ENCODE data around the gene SEC31B.

Gene SEC31B, protein sequence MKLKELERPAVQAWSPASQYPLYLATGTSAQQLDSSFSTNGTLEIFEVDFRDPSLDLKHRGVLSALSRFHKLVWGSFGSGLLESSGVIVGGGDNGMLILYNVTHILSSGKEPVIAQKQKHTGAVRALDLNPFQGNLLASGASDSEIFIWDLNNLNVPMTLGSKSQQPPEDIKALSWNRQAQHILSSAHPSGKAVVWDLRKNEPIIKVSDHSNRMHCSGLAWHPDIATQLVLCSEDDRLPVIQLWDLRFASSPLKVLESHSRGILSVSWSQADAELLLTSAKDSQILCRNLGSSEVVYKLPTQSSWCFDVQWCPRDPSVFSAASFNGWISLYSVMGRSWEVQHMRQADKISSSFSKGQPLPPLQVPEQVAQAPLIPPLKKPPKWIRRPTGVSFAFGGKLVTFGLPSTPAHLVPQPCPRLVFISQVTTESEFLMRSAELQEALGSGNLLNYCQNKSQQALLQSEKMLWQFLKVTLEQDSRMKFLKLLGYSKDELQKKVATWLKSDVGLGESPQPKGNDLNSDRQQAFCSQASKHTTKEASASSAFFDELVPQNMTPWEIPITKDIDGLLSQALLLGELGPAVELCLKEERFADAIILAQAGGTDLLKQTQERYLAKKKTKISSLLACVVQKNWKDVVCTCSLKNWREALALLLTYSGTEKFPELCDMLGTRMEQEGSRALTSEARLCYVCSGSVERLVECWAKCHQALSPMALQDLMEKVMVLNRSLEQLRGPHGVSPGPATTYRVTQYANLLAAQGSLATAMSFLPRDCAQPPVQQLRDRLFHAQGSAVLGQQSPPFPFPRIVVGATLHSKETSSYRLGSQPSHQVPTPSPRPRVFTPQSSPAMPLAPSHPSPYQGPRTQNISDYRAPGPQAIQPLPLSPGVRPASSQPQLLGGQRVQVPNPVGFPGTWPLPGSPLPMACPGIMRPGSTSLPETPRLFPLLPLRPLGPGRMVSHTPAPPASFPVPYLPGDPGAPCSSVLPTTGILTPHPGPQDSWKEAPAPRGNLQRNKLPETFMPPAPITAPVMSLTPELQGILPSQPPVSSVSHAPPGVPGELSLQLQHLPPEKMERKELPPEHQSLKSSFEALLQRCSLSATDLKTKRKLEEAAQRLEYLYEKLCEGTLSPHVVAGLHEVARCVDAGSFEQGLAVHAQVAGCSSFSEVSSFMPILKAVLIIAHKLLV

DNA sequence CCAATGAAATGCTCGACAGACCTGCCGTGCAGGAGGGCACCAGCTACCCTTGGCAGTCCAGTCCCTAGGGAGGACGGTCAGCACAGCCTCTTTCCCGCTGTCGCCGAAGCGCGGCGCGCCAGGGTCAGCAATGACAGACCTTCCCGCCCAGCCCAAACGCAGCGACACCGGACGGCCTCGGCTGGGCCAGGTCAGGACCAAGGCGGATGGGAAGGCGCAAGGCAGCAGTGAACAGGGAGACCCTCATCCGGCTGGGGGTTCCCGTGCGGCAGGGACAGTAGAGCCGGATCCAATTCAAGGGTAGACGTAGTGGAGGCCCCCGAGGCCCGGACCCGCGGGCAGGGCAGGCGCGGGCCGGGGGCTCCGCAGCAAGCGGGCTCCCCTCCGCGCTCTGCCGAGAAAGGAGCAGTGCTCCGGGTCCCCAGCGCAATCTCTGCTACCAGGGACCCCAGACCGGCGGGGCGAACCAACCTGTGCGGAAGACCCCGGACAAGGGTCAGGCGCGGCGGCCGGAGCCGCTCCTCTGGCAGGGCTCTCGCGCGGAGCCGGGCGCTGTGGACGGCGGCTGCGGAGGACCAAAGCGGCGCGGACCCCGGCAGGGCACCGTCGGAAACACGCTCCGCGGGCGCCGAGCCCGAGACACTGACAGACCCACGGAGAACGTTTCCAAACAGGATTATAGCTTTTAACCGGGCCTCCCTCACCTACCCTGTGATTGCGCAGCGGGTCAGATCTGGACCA is at the start of gene SEC31B:
Gene SEC31B, minus strand, starts transcription at position 551 of the 741 bp plus-strand sequence. CDS start 2,909 bp downstream, outside the sequence.
- DNase-seq = no peak

DNA sequence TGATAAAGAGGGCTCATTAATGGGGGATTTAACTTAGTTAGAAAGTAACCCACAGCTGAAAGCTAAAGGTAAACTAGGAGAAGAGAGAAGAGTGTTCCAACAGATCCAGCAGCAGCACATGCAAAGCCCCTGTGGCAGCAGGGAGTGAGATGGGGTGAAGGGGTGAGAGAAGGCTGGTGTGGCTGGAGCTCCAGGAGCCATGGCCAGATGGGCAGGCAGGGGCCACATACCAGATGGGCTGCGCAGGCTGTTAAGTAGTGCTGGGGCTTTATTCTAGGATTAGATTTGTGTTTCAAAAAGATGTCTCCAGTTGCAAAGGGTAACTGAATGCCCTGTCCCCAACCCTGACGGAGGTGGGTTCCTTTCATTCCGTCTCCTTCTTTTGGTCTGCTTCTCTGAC is 49.3 kb upstream of the SEC31B start:
- DNase-seq = no peak

DNA sequence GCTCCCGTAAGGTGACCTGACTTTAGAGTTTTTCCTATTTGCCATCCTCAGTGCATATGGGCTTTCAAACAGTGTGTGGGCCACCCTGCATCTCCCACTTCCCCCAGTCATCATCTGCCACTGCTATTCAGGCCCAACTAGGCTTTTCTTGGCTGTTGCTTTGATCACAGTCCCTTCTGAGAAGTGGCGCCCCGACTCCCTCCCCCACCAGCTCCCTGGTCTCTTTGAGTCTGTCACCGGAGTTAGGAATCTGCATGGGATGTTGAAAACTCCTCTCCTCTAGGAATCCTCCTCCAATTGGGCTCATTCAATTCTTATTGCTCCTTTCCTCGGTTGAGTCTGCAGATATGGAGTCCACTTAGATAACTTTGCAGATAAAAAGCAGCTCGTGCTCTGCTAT is 48.2 kb upstream of the SEC31B start:
- DNase-seq = no peak

DNA sequence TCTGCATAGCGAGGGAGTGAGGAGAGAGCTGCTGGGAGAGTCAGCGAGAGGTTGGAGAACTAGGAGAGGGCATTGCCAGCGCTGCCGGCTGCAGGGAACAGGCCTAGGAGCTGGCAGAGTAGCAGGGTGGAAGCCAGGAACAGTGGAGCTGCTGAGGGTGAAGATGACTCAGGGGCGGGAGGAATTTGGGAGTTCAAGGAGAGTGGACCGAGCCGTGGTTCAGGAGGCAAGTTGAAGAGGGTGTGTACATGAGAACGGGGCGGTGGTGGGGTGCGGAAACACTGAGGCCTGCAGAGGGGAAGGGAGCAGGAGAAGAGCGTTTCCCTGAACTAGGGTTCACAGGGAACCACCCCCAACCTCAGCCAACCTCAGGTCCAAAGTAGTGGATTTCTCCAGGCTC is 47.6 kb upstream of the SEC31B start:
- DNase-seq = no peak

DNA sequence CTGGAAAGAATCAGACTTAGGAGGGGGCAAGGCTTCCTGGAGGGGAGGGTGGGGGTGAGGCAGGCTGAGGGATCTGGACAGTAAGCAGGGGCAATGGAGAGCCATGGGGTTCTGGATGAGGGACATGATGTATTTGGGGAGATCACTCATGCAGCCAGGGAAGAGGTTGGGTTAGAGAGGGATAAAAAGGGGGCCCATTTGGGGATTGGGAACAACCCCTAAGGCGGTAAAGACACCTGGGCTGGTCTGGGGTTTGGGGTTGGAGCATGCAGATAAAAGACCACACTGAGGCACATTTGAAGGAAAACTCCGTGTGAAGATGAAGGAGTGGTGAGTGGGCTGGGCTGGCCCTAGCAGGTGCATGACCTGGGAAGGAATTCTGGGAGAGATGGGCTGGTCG is 46.9 kb upstream of the SEC31B start:
- no peak for DNase-seq

DNA sequence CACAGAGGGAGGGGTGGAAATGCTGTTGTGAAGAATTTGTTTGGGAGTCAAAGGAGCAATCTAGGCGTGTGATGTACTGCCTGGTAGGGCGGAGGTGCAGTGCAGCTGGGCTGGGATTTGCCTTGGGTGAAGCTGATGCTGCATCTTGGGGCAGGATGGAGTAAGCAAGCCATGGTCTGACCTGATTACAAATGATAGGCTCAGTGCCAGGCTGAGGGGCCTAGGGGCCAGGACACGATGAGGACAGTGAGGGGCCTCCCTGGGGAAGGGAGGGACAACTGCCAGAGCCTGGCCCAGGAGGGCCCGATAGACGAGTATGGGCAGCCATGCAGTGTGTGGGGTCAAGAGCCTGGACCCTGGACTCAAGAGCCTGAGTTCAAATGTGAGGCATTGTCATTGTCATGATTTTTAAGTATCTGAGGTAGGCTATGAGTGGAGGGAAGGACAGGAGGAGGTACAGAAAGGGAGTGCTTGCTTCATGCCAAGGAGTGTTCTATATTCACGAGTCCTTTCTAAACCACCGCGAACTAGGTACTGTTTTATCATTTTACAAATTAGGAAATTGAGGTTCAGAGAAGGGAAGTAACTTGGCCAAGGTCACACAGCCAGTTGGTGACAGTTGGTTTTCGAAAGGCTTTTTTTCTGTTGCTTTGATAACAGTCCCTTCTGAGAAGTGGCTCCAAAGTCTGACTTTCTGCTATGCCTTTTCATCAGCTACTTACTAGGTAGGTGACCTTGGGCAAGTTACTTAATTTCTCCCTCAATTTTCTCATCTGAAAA is 45.7 kb upstream of the SEC31B start:
- no peak for DNase-seq

DNA sequence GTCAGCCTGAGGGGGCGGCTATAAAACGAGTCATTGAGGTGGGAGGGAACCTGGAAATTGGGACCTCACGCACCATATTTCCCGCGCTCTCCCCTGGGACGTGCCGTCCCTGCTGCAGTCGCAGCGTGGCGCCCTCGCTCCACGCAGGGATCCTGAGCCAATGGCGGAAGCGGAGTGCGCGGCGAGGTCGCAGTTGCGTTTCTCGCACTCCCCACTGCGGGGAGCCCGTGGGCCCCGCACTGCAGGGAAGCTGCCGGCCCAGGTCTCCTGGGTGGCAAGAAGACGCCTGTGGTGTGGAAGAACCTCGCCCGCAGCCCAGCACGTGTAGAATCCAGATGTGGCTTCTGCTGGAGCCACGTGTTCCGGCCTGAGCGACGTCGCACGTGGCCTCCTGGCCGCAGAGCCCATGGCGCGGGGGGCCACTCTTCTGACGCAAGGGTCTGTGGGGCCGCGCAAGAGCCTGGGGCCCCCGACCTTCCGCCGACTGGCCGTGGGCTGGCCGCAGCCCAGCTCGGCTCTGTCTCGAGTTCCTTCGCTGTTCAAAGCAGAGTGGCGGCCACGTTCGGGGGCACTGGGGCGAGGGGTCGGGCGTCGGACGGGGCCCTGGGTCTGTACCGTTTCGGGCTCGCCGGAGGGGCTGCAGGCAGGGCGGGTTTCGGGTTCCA is 42.5 kb upstream of the SEC31B start:
- DNase-seq = peak; percentile 5

DNA sequence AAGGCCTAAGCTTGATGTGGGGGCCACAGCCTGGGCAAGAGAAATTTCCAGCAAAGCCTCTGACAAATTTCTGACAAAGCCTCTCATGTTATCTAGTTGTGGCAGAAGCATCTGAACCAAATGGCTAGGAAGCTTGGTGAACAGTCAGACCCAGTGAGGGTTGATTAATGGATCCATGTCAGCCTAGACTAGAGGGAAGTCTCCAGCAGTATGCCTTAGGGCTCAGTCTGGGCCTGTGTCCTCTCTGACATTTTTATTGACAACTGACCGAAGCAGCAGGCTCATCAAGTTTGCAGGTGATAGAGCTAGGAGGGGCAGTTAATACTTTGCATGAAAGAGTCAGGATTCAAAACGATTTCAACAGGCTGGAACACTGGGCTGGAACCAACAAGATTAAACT is 41.3 kb upstream of the SEC31B start:
- no peak for DNase-seq

DNA sequence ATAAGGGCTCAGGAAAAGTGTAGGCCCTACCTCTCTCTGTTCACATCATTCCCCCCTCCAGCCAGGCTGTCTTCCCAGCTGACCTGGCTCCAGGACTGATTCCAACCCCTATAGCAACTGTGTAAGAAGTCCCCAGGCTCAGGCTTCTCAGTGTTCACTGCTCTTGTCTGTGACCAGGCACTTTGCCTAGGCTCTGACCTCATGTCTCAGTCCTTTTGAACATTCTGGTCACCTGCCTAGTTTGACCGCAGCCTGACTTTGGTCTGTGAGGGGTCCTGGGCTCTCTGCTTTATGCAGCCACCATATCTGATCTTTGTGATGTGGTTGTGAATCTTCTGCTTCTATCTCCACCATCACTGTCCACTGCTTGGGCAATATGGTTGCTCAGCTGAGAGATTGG is 40.6 kb upstream of the SEC31B start:
- DNase-seq = no peak

DNA sequence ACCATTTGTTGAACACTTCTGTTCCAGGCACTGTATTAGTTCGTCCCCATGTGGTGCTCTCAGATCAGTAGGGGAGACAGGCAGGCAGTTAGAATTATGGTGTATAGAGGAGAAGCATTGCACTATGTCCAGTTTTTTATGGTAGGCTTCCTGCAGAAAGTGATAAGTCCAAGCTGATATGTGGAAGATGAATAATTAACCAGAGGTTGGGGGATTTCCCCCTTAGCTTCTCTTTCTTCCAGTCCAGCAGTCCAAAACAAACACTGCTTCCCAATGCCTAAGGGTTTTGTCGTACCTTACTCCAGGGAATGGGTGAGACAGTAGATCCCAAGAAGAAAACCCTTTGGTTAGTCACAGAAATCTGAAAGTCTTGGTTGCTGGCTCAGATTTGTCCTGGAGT is 35.2 kb upstream of the SEC31B start:
- no peak for DNase-seq

DNA sequence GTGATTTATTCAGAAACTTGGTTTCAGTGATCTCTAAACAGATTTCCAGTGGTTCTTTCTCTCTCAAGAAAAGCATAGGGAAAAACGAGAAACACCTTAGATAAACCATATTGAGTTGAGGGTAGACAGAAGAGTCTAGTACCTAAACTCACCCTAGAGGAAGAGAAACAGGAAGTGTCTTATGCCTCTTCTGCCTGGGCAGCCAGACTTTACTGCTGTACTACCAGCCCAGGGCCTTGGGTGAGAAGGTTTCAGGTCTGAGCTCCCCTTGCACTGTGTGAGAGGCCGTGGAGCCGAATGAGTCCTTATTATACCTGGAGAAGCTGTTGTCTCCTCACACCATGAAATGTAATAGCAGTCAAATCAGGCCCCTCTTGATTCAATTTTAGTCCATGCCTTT is 34.3 kb upstream of the SEC31B start:
- DNase-seq = no peak

DNA sequence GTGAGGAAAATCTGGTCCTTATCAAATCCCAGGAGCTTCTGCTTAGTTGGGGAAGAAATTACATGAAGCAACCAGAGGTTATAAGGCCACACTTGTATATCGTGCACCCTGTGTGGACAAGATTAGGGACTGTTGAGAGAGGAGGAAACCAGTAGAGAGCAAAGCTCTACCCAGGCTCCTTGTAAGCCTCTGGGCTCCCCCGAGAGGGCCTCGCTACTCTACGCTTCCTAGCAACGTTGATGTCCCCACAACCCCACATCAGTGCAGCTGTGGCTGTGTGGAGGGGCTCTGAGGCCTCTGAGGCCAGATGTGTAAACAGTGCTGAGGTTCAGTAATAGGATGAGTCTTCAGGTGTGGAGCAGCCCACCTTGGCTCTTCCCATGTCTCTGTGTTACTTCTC is 32.1 kb upstream of the SEC31B start:
- no peak for DNase-seq

DNA sequence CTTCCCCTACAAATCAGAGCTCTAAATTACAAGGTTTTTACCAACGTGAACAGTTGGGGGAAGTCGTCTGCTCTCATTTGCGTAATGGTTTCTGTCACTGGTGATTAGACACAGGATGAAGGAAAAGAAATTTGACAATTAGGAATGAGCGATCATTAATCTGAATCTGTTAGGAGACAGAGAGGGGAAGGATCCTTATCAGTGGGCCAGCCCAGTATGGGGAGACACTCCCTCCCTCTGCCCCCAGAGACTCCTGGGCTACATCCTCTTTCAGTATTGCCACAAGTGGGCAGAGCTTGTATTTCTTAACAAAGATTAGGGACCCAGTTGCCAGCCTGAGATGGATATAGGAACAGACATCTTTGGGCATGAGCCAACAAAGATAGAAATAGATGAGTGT is 31.5 kb upstream of the SEC31B start:
- DNase-seq = no peak

DNA sequence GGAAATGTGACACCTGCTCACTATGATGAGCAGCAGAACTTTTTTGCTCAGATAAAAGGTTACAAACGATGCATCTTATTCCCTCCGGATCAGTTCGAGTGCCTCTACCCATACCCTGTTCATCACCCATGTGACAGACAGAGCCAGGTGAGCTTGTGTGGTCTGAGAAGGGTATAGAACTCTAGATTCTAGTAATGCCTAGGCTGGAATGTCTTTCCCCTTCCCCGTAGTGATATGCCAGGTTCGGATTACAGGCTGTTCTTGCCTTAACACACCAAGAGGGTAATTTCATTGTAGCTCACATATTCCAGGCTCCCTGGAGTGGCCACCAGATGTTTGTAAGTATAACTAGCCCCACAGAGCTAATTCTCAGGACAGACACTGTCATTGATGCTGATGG is 25.3 kb upstream of the SEC31B start:
- no peak for DNase-seq

DNA sequence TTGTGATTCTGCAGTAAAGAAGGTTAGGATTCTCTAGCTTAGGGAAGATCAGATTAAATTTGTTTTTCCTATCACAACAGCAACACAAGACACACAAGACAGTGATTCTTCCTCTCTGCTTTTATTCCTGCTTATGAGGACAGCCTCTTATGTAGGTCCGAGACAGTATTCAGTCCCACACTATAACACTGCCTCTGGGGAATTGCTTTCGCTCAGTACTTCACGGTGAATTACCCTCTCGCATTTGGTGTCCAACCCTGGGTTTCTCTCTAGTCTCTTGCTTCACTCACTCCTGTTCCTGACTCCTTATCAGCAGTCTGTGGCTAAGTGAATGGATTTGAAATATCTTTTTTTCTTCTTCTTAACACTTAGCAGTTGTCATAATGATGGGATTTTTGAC is 17.8 kb upstream of the SEC31B start:
- DNase-seq = no peak

DNA sequence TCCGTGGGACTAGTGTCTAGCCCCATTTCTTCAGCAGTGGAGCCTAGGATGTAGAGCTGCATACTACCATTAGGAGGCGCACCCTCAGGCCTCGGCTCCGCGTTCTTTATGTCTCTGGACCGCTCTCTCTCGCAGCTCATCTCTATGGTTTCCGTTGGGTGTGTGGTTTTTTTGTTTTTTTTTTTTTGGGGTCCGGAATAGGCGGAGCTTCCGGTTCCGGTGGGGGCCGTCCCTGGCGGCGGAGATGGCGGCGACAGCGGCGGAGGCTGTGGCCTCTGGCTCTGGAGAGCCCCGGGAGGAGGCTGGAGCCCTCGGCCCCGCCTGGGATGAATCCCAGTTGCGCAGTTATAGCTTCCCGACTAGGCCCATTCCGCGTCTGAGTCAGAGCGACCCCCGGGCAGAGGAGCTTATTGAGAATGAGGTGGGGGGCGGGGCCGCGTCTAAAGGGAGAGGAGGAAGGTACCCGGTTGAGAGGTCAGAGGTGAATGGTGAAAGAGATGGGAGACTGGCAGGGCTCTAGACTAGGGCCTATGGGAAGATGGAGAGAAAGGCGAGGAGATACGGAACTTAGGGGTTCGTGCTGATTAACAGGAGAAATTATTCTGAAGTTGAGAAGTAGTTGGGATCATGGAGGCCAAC is 16.2 kb upstream of the SEC31B start, which contains the start of gene HIF1AN:
Gene HIF1AN, plus strand, starts transcription at position 229 of the 639 bp plus-strand sequence. Its CDS starts 16 bp downstream, at position 245.
- DNase-seq = peak; percentile 87

DNA sequence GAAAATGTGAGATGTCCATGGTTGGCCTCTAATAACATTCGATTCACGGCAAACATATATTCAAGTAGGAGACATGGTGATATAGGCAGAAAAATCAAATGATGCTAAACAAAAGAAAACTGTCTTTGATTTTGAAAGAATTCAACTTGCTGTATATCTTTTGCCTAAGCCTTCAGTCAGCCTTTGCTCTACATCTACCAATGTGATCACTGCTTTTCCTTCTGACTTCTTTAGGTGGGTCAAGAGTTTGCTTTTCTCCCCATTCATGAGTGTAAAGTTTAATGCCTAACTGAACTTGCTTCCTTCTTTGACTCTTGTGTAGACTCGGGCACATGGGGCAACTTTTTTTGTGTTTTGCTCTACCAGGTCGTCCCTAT is 15.7 kb upstream of the SEC31B start:
- DNase-seq = no peak

DNA sequence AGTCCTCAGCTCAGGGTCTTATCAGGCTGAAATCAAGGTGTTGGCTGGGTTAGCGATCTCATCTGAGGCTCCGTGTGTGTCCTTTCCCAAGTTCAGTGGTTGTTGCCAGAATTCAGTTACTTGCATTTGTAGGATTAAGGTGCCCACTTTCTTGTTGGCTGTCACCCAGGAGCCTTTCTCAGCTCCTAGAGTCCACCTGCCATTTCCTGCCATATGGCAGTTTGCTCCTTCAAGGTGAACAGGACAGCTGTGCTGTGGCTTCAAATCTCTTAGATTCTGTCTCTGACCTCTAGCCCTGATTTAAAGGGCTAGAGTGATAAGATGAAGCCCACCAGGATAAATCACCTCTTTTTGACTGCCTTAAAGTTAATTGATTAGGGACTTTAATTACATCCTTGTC is 15.1 kb upstream of the SEC31B start:
- DNase-seq = no peak

DNA sequence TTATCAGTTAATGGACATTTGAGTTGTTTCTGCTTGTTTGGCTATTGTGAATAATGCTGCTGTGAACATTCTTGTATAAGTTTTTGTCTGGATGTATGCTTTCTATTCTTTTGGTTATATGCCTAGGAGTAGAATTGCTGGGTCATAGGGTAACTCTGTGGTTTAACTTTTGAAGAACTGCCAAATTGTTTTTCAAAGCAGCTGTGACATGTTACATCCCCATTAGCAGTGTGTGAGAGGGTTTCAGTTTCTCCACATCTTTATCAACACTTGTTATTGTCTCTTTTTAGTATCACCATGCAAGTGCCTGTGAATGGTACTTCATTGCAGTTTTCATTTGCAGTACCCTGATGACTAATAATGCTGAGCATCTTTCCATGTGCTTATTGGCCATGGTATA is 12.1 kb upstream of the SEC31B start:
- DNase-seq = no peak

DNA sequence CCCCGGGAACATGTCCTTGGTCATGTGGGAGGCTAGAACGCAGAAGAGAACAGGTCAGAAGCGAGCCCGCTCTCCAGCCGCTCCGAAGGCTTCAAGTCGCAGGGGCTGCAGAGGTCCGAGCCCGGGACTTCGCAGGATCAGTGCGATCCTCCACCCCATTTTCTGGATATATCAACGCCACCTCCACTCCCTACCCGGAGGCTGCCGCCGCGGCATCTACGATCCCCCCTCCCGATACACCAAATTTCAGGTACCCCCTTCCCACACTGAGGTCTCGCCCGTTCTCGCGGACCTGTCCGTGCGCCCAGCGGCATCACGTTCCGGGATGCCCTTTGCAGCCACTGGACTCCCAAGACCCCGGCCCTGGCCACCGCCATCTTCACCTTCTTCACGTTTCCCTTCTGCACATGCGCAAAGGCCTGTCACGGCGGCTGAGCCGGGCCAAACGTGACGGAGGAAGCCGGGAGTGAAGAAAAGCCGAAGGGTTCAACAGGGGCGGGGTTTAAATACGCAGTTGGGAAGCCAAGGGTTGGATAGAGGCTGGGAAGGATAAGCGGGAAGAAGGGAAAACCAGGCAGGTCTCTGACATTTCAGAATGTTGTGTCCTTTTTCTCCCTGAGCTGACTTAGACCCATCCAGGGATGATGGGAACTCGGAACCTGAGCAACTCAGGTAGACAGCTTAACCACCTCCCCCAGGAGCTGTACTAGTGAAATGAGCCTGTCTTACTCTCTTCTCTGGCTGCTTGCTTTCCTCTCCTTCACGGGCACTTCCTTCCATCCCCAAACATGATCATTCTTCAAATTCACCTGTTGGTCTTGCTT is 10.0 kb upstream of the SEC31B start, which contains the start of gene NDUFB8:
Gene NDUFB8, minus strand, starts transcription at position 397 of the 824 bp plus-strand sequence. Its CDS starts 20 bp downstream, at position 377.
- peak; percentile 76 for DNase-seq

Data from GDM1 (cell line).